D721Med (cell line): ENCODE results near the gene MSANTD3.
A peak's percentile ranks its signal among the peaks of the same experiment; 100 is the strongest.
"Not testable (repeated sequence)": the region's sequence is repeated elsewhere in the genome, so short reads cannot be mapped to it uniquely, and the experiment has no call there.

Source experiments
- DNase-seq: peaks from one replicate; pipeline ENCODE4 v3.0.0; 2011; ENCODE audit warnings: low spot score; ENCODE audit not compliant: insufficient read length
- FAIRE-seq: peaks from 2 replicates; lab custom pipeline; 2011; peaks lifted over from hg19 to GRCh38; lab: Jason Lieb, UNC
- TF ChIP-seq, protein P1 (sequence below): IDR thresholded peaks from 2 replicates; pipeline ENCODE4 v1.5.1; 2012; ENCODE audit warnings: mild to moderate bottlenecking, control low read depth; ENCODE audit not compliant: insufficient read depth; ENCODE audit errors: missing control alignments

MSANTD3 gene, protein sequence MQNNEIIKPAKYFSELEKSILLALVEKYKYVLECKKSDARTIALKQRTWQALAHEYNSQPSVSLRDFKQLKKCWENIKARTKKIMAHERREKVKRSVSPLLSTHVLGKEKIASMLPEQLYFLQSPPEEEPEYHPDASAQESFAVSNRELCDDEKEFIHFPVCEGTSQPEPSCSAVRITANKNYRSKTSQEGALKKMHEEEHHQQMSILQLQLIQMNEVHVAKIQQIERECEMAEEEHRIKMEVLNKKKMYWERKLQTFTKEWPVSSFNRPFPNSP

DNA sequence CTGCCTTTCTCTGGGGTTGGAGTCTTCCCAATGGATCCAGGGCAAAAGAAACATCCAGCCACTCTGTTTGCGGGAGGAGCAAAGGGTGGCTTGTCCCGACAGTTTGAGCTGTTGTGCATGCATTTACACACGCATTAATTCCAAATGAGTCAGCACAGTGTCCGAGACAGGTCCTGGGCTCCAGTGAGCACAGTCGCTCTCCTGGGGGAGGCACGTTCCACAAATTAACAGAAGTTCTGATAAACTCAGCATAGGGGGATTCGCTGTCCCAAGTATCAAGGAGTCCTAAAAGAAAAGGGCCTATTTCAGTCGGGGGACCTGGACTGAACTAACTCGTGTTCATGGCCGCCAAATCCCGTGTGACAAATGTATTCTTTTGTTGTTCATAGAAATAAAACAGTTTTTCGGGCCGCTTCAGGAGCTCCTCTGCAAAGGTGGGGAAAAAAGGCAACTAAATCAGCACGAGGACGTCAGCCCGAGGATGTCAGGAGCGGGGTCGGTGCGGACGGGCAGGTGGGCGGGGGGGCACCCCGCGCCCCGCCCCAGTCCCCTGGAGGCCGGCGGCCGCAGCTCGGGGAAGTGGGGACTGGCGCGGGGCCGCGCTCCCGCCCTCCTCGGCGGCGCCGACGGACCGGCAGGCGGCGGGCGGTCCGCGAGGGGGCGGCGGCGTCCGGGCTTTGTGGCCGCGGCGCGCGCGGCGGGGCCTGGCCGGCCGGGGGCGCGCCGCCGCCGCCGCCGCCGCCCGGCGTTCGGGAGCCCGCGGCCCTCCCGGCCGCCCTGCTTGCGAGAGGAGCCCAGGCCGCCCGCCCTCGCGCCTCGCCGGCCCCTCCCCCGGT, at the start of gene MSANTD3:
TSS of gene MSANTD3 (plus strand) at position 614 of the 836 bp plus-strand sequence. CDS start 14,796 bp downstream, outside the sequence.
- TF ChIP-seq, protein P1, sequence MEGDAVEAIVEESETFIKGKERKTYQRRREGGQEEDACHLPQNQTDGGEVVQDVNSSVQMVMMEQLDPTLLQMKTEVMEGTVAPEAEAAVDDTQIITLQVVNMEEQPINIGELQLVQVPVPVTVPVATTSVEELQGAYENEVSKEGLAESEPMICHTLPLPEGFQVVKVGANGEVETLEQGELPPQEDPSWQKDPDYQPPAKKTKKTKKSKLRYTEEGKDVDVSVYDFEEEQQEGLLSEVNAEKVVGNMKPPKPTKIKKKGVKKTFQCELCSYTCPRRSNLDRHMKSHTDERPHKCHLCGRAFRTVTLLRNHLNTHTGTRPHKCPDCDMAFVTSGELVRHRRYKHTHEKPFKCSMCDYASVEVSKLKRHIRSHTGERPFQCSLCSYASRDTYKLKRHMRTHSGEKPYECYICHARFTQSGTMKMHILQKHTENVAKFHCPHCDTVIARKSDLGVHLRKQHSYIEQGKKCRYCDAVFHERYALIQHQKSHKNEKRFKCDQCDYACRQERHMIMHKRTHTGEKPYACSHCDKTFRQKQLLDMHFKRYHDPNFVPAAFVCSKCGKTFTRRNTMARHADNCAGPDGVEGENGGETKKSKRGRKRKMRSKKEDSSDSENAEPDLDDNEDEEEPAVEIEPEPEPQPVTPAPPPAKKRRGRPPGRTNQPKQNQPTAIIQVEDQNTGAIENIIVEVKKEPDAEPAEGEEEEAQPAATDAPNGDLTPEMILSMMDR: peak; percentile 4
- FAIRE-seq (no peak), DNase-seq (peak; percentile 49)

DNA sequence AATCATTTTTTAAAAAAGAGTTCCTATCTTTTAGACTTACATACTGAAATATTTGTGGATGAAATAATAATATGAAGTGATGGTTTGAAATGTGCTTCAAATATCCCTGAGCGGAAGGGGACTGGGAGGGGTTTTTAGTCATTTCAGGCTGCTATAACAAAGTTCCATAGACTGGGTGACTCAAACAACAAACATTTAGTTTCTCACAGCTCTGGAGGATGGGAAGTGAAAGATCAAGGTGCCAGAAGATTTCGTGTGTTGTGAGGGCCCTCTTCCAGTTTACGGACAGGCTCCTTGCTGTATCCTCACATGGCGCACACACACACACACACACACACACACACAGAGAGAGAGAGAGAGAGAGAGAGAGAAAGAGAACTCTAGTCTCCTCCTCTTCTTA, 47.1 kb upstream of the MSANTD3 start:
- TF ChIP-seq, protein P1: no peak
- no peak for FAIRE-seq
- DNase-seq: no peak

DNA sequence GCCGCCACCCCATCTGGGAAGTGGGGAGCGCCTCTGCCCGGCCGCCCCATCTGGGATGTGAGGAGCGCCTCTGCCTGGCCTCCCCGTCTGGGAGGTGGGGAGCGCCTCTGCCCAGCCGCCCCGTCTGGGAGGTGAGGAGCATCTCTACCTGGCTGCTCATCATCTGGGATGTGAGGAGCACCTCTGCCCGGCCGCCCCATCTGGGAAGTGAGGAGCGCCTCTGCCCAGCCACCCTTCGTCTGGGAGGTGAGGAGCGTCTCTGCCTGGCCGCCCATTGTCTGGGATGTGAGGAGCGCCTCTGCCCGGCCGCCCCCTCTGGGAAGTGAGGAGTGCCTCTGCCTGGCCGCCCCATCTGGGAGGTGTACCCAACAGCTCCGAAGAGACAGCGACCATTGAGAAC, 34.0 kb upstream of the MSANTD3 start:
- not testable (repeated sequence) for FAIRE-seq, DNase-seq

DNA sequence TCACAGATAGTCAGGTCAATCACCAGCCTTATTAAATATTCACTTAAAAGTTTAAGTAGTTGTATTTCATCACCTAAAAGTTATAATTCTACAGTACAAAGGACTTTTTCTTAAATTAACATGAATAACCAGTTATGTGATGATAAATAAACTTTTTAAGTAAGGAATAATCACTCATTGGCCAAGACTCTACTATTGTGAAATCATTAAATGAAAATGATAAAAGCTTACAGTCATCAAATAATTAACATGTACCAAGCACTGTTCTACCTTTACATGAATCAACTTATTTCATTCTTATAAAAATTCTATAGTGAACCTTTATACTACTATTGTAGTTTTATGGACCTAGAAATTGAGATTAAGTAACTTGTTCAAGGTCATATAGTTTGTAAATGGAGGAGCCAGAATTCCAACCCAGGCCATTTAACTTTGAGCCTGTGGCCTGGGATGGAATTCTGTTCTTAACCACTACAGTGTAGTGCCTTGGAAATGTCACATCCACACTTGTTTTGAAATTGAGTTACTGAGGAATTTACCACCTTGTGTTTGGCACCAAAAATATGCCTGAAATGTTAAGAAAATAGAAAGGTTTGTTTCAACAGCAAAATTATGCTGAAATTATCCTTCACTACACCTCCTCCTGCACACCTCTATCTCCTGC, 32.8 kb upstream of the MSANTD3 start:
- TF ChIP-seq, protein P1: no peak
- DNase-seq (no peak), FAIRE-seq (no peak)

DNA sequence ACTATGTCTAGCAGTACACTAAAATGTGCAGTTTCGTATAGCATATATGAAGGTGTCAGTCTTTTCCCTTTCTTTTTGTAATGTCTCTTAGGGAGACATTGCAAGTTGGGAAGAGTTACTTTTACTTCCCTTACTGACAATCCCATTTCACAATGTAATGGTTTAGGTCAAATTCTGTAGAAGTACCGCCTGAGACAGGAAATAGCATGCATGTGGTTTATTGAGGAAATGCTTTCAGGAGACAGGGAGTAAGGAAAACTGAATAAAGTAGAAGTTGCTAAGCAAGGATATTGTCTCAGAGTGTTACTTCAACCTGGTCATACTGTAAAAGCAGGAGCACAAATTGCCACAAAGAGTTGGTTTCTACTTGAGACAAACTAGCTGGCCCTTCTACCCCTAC, 32.1 kb upstream of the MSANTD3 start:
- TF ChIP-seq, protein P1: no peak
- no peak for FAIRE-seq
- DNase-seq: no peak

DNA sequence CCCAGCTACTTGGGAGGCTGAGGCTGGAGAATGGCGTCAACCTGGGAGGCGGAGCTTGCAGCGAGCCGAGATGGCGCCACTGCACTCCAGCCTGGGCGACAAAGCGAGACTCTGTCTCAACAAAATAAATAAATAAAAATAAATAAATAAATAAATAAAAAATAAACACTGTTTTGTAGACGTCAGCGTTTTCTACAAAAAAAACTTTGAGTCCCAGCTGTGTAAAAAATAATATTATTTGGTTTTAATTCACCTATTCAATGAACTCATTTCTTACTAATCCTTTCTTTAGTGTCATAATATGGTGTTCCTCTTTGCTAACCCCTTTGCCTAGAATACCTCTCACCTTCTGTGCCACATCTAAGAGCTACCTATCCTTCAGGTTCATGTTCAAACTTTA, 30.2 kb upstream of the MSANTD3 start:
- no peak for FAIRE-seq
- TF ChIP-seq, protein P1: no peak
- no peak for DNase-seq

DNA sequence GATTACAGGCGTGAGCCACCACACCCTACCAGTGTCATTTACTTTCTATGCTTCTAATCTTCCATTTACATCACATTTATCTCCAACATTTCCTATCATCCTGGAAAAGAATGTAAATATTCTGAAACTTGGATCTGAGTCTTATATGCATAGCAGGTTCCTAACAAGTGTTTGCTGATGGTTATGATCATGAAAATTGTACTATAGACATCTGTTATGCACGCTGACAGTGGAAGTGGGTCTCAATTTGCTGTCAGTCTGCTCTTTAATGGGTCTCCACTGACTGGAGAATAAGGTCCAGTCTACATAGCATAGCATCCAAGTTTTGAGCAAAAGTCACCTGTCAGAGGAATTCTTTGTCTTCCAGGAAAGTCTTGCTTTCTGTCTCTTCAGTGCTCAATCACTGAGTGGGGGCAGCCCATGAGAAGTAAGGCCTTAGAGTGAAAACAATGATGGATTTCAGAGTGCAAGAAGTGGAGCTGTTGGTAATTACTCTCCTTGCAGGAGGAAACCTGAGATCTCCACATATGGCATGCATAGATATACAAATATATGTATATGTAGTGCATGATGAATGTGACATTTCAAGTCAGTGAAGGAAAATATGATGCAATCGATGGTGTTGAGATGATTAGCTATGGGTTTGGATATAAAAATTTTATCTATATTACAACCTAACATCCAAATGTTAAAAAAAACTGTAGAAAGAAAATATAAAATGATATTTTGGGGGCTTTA, 29.2 kb upstream of the MSANTD3 start:
- TF ChIP-seq, protein P1: no peak
- DNase-seq (no peak), FAIRE-seq (no peak)
